Activated T-cell treated with anti-CD3 and anti-CD28 coated beads, Interleukin-2, amount 50 U/mL, for 48 hours (primary cell): ENCODE measurements around the gene CCP110.
A peak's percentile ranks its signal among the peaks of the same experiment; 100 is the strongest.

Source experiments
- DNase-seq, 2 experiments: peaks; one replicate each; pipeline ENCODE4 v3.0.0-alpha.2; 2020

Gene CCP110

DNA sequence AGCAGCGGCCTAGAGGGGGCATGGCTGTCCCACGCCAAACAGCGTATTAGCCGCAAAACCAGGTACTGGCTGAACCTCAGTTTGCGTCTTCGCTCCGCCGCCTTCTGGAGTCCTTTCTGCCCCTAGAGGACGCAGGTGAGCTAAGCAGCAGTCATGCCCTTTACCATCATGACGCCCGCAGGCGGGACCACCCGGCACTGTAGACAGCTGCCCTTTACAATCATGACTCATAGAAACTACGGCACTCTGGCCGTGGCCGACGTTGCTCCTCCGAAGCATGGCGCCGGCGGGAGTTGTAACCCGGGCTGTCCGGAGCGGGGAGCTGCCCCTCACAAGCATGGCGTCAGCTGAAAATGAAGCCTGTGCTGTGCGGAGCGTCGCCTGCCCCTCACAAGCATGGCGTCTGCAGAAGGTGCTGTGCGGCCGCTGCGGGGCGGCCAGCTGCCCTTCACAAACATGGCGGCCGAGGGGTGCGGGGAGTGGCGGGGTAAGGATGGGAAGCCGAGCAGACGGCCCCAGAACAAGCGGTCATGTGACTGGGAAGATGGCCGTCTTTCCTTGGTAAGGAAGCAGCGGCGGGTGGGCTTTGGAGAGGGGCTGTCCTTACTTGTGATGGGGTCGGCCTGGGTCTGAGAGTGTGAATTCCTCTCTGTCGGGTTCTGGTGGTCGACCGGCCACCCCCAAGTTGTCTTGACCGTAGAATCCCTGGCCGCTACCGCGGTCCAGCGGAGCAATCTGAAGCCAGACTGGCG is 31.6 kb downstream of the CCP110 start, which contains the start of gene VPS35L:
VPS35L (plus strand) TSS at position 518 of the 752 bp plus-strand sequence; CDS start at position 545, 27 bp downstream.
- DNase-seq: peak; percentile 96 to 98

GRCh38 chr16:19555938-19556771 is 32.4 kb downstream of the CCP110 start:
- peak in 1 of 2 experiments; percentile 63 for DNase-seq

- peak; percentile 25 to 32 for DNase-seq
These were observed 35.6 kb downstream of the CCP110 start for GRCh38 chr16:19559242-19559910.

DNA sequence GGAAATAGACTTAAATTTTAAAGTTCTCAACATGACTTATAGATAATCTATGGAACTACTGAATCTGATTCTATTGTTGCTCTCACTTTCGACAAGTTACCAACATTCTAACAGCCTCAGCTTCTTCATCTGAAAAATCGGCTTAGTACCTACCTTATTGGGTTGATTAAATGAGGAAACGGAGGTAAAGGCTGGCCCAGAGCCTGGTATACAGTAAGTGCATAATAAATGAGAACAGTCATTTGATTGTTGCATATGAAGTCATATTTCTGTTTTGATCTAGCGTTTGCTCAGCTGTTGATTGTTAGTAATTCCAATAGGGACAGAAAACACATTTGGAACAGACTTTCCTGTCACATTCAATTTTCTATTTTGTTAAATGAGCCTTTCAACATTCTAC is 36.3 kb downstream of the CCP110 start:
- no peak for DNase-seq

DNA sequence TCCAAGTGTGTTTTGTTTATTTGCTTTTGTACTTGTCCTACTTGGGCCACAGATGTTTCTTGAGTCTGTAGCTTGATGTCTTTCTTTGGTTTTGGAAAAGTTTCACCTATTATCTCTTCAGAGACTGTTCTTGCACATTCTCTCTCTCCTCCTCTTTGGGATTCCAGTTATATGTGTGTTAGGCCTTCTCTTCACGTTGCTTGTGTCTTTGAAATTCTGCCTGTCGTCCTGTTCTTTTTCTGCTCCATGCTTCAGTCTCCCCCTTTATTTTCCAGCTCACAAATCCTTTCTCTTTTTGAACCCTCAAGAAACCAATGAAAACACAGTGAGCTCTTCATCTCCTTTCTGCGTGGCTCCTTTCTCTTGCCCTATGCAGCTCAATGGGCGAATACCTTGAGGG is 39.6 kb downstream of the CCP110 start:
- DNase-seq: no peak

GRCh38 chr16:19566362-19566761 is 42.6 kb downstream of the CCP110 start:
- no peak for DNase-seq

- no peak for DNase-seq
These were observed 43.8 kb downstream of the CCP110 start for GRCh38 chr16:19567560-19567959.

GRCh38 chr16:19573997-19574396 is 50.3 kb downstream of the CCP110 start:
- no peak for DNase-seq

DNA sequence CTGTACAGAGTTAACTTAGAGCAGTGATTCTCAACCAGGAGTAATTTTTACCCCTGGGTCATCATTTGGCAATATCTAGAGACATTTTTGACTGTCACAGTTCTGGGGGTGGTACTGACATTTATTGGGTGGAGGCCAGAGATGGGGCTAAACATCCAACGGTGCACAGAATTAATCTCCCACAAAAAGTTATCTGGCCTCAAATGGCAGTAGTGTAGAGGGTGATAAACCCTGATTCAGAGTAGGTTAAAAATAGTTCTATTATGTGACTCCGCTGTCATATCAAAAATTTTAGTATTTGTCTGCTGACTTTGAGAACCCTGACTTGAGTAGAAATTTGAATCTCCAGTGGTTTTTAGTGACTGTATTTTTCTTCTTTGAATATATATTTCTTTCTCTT is 50.9 kb downstream of the CCP110 start:
- no peak for DNase-seq

GRCh38 chr16:19578378-19578971 is 54.7 kb downstream of the CCP110 start:
- DNase-seq: no peak

DNA sequence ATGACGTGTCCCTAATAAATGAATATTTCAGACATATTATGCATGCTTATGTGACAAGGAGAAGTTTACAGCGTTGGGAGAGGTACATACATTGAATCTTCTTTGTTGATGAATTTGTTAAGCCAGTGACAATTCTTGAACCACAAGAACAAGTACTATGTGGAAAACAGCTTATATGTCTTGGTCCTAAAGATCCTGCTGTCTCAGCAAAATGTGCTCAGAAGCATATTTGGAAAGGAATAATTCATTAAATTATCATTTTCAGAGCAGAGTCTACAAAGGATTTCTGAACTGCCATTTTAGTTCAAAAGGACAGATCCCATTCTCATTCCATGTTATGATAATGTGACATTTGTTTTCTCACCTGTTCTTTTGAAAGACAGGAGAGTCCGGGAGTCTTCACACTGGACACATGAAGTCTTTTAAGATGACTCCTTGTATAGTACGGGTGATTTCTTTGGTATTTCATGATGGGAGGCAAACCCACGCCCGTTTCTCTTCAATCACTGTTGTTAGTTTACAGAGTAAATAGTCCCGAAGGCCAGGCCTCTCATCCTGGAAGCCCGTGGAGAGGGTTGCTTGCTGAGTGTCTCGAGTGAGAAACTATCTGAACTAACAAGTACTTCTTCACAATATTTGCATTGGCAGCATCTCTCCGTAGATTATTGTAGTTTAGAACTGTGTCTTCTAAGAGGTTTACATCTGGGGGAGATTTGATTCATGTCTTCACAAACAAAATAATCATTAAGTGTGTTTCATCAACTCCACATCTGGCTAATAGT is 58.5 kb downstream of the CCP110 start:
- DNase-seq: no peak

- peak in 1 of 2 experiments; percentile 30 for DNase-seq
These were observed 60.0 kb downstream of the CCP110 start for GRCh38 chr16:19583665-19584300.

DNA sequence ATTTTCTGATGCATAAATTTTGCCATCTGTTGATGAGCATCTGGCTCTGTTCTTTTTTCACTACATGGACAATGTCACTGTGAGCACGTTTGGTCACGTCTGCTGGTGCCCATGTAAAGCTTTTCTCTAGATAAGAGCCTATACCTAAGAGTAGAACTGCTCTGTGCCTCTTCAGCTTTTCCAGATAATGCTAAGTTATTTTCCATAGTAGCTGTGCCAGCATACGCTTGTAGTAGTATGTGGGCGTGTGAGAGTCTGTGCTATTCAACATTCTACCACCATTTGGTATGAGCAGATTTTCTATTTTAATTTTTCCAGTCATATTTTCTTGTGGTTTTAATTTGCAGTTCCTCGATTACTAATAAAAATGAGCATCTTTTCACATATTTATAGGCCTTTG is 64.9 kb downstream of the CCP110 start:
- DNase-seq: no peak

GRCh38 chr16:19589106-19589505 is 65.4 kb downstream of the CCP110 start:
- no peak for DNase-seq

GRCh38 chr16:19589771-19590302 is 66.1 kb downstream of the CCP110 start:
- no peak for DNase-seq

GRCh38 chr16:19595043-19595767 is 71.5 kb downstream of the CCP110 start:
- DNase-seq: no peak

DNA sequence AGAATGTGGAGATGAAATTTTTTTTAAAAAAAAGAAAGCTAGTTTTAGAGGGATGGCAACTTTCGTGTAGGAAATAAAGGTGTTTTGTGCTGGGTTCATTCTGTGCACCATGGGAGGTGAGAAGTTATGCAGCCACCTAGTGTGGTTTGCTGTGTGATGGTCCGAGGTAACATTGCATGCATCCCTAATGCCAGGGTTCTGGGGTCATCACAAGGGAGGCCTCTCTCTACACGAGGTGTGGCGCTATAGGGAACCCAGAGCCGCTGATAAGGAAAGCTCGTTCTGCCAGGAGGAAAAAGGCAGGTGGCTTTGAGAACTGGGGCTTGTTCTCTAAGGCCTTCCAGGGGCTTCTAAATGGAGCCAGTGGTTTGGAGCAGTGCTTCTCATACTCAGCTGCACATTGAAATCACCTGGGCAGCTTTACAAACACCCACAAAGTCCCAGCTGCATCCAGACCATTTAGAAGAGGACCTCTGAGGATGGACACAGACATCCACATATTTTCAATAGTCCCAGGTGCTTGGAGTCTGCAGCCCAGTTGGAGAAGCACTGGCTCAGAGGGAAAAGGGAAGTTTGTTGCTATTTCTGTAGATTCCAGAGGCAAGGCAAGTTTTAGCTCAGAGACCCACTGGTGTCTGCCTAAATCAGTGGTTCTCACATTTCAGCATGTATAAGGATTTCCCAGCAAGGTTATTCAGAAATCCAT is 75.2 kb downstream of the CCP110 start:
- DNase-seq: no peak

DNA sequence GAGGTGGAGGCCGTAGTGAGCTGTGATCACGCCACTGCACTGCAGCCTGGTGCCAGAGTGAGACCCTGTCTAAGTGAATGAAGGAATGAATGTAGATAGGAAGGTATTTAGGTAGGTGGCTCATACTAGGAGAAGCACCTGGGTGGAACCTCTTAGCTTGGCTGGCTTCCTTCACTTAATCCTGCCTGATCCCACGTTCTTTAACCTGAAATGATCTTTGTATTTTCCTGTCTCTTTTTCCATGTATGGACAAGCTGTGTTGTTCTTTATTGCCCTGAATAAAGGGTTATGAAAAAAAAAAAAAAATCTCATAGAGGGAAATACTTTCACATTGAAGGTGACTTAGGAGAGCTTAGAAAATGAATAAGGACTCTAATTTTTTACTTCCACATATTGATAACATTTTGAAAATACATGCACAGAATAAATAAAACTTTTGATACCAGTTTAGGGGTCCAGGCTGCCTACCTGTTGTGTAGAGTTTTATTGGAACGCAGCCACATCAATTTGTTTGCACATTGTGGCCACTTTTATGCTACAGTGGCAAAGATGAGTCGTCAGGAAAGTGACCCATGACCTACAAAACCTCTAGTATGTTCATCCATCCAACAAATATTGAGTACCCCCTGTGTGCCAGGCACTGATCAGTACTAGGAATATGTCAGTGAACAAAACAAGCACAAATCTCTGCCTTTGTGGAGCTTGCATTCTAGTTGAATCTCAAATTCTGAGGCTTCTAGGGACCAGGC is 76.4 kb downstream of the CCP110 start:
- DNase-seq: no peak
